ENCODE measurements around the gene CADM1. TPM values are rescaled to one million over a fixed set of nuclear protein-coding genes. Genes with fewer than 3 reads are reported as not detected.

CADM1 gene
- total and polyA plus RNA-seq, 4 donors = 31.7 to 243 (median 77.9) TPM

GRCh38 chr11:115286614-115287013 is 217.6 kb downstream of the CADM1 start:
- Histone ChIP-seq H3K36me3 (ENCODE audit: control insufficient read depth in 4 of 4, insufficient read depth in 4 of 4, low read length in 4 of 4) (no peaks in the 10 kb centered on the region), H3K27me3 (ENCODE audit: control insufficient read depth in 3 of 3, insufficient read depth in 3 of 3, low read length in 2 of 3) (no peaks in the 10 kb centered on the region), H3K4me1 (ENCODE audit: control insufficient read depth in 5 of 5, insufficient read depth in 5 of 5, low read length in 5 of 5) (peaks cover 0 to 18% (median 4%) of the 10 kb centered on the region in 5 donors), H3K4me3 (no peak overlapping the region), H3K27ac (ENCODE audit: low read depth in 1 of 2, low read length in 1 of 2) (no peak overlapping the region), H3K9me3 (ENCODE audit: control insufficient read depth in 4 of 4, insufficient read depth in 3 of 4, low read length in 3 of 4) (no peaks in the 10 kb centered on the region), H3K9ac (ENCODE audit: insufficient read depth in 1 of 2, low read length in 2 of 2) (peak overlapping the region in 1 of 2 donors; percentile 29)
- ATAC-seq (ENCODE audit: insufficient read depth, low FRiP score) = no peak
- no peak for DNase-seq
- no peak for TF ChIP-seq CTCF (IDR thresholded peaks at IDR 0.05; ENCODE audit: control extremely low read depth, extremely low read depth)
- 46 to 56% methylated on average over 3 of the region's 3 CpGs for WGBS, 2 donors

DNA sequence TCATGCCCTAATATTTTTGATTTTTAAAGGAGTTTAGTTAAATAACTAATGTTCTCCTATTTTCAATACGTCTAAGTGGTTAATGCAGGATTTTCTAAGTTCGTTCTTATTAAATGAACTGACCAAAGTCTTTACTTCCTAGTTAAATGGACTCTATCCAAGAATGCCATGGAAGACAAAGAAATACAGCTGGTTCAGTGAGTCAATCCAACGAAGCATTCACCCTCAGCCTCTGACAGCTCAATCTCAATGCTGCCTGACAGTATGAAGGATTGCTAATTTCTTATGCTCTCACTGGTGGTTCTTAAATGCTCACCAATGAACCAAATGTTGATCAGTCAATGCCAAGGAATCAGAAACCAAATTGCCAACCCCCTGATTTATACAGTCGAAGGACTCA is 219.4 kb downstream of the CADM1 start:
- Histone ChIP-seq H3K27me3 (ENCODE audit: control insufficient read depth in 3 of 3, insufficient read depth in 3 of 3, low read length in 2 of 3) (no peaks in the 10 kb centered on the region), H3K27ac (ENCODE audit: low read depth in 1 of 2, low read length in 1 of 2) (no peak overlapping the region), H3K9me3 (ENCODE audit: control insufficient read depth in 4 of 4, insufficient read depth in 3 of 4, low read length in 3 of 4) (no peaks in the 10 kb centered on the region), H3K9ac (ENCODE audit: insufficient read depth in 1 of 2, low read length in 2 of 2) (no peak overlapping the region), H3K36me3 (ENCODE audit: control insufficient read depth in 4 of 4, insufficient read depth in 4 of 4, low read length in 4 of 4) (no peaks in the 10 kb centered on the region), H3K4me1 (ENCODE audit: control insufficient read depth in 5 of 5, insufficient read depth in 5 of 5, low read length in 5 of 5) (peaks cover 2 to 16% (median 11%) of the 10 kb centered on the region in 5 donors), H3K4me3 (no peak overlapping the region)
- ATAC-seq (ENCODE audit: insufficient read depth, low FRiP score) = no peak
- DNase-seq = no peak
- WGBS, 2 donors = 77% methylated on average over 4 of the region's 4 CpGs
- TF ChIP-seq CTCF (IDR thresholded peaks at IDR 0.05; ENCODE audit: control extremely low read depth, extremely low read depth) = no peak

DNA sequence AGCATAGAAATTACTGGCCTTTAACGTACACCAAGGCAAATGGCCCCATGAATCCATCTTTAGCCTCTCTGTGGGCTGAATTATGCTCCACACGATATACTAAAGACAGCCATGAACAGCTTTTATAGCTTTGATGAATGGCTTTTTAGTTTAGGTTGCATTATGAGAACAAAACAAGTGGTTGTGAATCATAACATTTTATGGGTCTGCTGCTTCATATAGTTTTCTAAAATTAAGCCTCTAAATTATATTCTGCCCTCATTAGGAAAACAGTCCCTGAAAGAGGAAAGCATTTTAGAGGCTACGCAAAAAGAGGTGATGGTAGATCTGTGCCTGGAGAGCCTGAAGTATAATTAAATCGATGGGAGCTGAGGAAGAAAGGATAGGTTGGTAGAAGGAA is 221.3 kb downstream of the CADM1 start:
- no peak overlapping the region for H3K27ac ChIP-seq (ENCODE audit: low read depth in 1 of 2, low read length in 1 of 2)
- H3K36me3 ChIP-seq (ENCODE audit: control insufficient read depth in 4 of 4, insufficient read depth in 4 of 4, low read length in 4 of 4) = no peaks in the 10 kb centered on the region
- peaks cover 2 to 16% (median 11%) of the 10 kb centered on the region in 5 donors for H3K4me1 ChIP-seq (ENCODE audit: control insufficient read depth in 5 of 5, insufficient read depth in 5 of 5, low read length in 5 of 5)
- ATAC-seq (ENCODE audit: insufficient read depth, low FRiP score) (no peak), DNase-seq (no peak)
- H3K9ac ChIP-seq (ENCODE audit: insufficient read depth in 1 of 2, low read length in 2 of 2) = no peak overlapping the region
- no peak for TF ChIP-seq CTCF (IDR thresholded peaks at IDR 0.05; ENCODE audit: control extremely low read depth, extremely low read depth)
- no peak overlapping the region for H3K4me3 ChIP-seq
- no peaks in the 10 kb centered on the region for H3K9me3 ChIP-seq (ENCODE audit: control insufficient read depth in 4 of 4, insufficient read depth in 3 of 4, low read length in 3 of 4)
- H3K27me3 ChIP-seq (ENCODE audit: control insufficient read depth in 3 of 3, insufficient read depth in 3 of 3, low read length in 2 of 3) = no peaks in the 10 kb centered on the region
- WGBS, 2 donors = 93 to 95% methylated on average over 4 of the region's 4 CpGs

DNA sequence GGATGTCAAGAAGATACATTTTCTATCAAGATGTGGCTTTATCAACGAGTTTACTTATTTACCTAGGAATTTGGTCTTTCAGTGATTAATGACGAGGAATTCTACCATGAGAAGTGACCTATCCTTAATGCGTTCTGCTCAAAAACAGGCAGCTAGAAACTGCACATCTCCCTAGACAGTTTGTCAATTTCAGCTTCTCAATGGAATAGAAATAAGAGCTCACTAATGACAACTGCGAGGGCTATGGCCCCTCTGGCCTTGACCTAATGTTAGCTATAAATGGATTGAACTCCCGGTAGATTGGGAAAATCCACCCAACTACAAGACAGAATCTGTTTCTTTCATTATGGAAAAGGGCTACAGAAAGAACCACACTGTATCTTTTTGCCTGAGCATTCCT is 223.4 kb downstream of the CADM1 start:
- Histone ChIP-seq H3K9ac (ENCODE audit: insufficient read depth in 1 of 2, low read length in 2 of 2) (no peak overlapping the region), H3K4me3 (no peak overlapping the region), H3K4me1 (ENCODE audit: control insufficient read depth in 5 of 5, insufficient read depth in 5 of 5, low read length in 5 of 5) (peaks cover 0 to 9% (median 7%) of the 10 kb centered on the region in 5 donors), H3K27ac (ENCODE audit: low read depth in 1 of 2, low read length in 1 of 2) (no peak overlapping the region), H3K9me3 (ENCODE audit: control insufficient read depth in 4 of 4, insufficient read depth in 3 of 4, low read length in 3 of 4) (no peaks in the 10 kb centered on the region), H3K27me3 (ENCODE audit: control insufficient read depth in 3 of 3, insufficient read depth in 3 of 3, low read length in 2 of 3) (no peaks in the 10 kb centered on the region), H3K36me3 (ENCODE audit: control insufficient read depth in 4 of 4, insufficient read depth in 4 of 4, low read length in 4 of 4) (no peaks in the 10 kb centered on the region)
- no peak for TF ChIP-seq CTCF (IDR thresholded peaks at IDR 0.05; ENCODE audit: control extremely low read depth, extremely low read depth)
- WGBS, 2 donors = 82 to 84% methylated on average over 5 of the region's 5 CpGs
- ATAC-seq (ENCODE audit: insufficient read depth, low FRiP score) (no peak), DNase-seq (no peak)
